HCT116 (cell line): Measurements from ENCODE around the gene RIMS1. TPM values are rescaled to one million over a fixed set of nuclear protein-coding genes. Genes with fewer than 3 reads are reported as not detected.

ENCODE experiments used
- ATAC-seq: fragments of 200-7000 bp; cut with Tn5 transposase; 2 replicates; pipeline ENCODE4 v1.9.1; 2020; ENCODE audit warnings: mild to moderate bottlenecking, moderate library complexity
- BruUV-seq: library from RNA; stranded (reverse); fragments of 400-500 nt; replicated peaks from 2 replicates; lab custom pipeline; 2021; lab: Mats Ljungman, UMichigan
- CTCF ChIA-PET: fragments of 300-600 bp; sonication (Branson Sonifier 250); formaldehyde crosslinking; loops from one replicate; lab custom pipeline; 2021; ENCODE audit warnings: antibody characterized with exemption; lab: Charles Lee
- POLR2A ChIA-PET: fragments of 300-600, 350-600 bp; sonication (Branson Sonifier 250); formaldehyde crosslinking; loops from one replicate; lab custom pipeline; 2021; ENCODE audit warnings: antibody characterized with exemption; lab: Charles Lee
- RAD21 ChIA-PET, 2 experiments: fragments of 300-600 bp; sonication (Branson Sonifier 250); formaldehyde crosslinking; loops; one replicate each; lab custom pipeline; 2023; ENCODE audit warnings: low total read pairs in 2 of 2; ENCODE audit not compliant: uncharacterized antibody in 2 of 2, unreplicated experiment in 2 of 2, low non-redundant PET in 1 of 2; lab: Charles Lee
- DNase-seq: peaks from one replicate; pipeline ENCODE4 v3.0.0-alpha.2; 2010; ENCODE audit warnings: low read depth, low spot score
- H2AFZ ChIP-seq: fragments of 200-600 bp; shearing (Covaris generic), sonication (generic); 2 replicates; pipeline ENCODE4 v1.6.1; 2017; ENCODE audit warnings: low read depth, mixed run types, mixed read lengths, antibody characterized with exemption, low read length; ENCODE audit not compliant: poor library complexity, severe bottlenecking
- H3K27ac ChIP-seq: 2 replicates; pipeline ENCODE4 v1.5.1; 2012; ENCODE audit warnings: low read depth, low read length
- H3K27me3 ChIP-seq: fragments of 200-600 bp; sonication (generic); 2 replicates; pipeline ENCODE4 v1.6.1; 2016; ENCODE audit warnings: mixed run types, low read length, mixed read lengths; ENCODE audit not compliant: insufficient read depth
- H3K36me3 ChIP-seq, 2 experiments: fragments of 200-500 bp in 1 of 2; fragments of 200-600 bp in 1 of 2; sonication (Bioruptor generic) in 1 of 2; sonication (generic) in 1 of 2; 2 replicates each; pipeline versions ENCODE4 v1.5.1 to v1.6.1; 2014 to 2016; ENCODE audit warnings: low read length in 2 of 2, inconsistent platforms in 1 of 2, mixed read lengths in 1 of 2, mixed run types in 1 of 2; ENCODE audit not compliant: insufficient read depth in 2 of 2, control insufficient read depth in 1 of 2
- H3K4me1 ChIP-seq, 2 experiments: fragments of 200-600 bp in 1 of 2; sonication (generic) in 1 of 2; 2 replicates each; pipeline versions ENCODE4 v1.5.1 to v1.6.1; 2012 to 2017; ENCODE audit warnings: low read length in 2 of 2, inconsistent platforms in 1 of 2, mild to moderate bottlenecking in 1 of 2, mixed read lengths in 1 of 2, mixed run types in 1 of 2, moderate library complexity in 1 of 2; ENCODE audit not compliant: insufficient read depth in 2 of 2, control insufficient read depth in 1 of 2
- H3K4me2 ChIP-seq: fragments of 200-600 bp; sonication (generic); 2 replicates; pipeline ENCODE4 v1.6.1; 2017; ENCODE audit warnings: mixed run types, low read length, mixed read lengths
- H3K4me3 ChIP-seq, 2 experiments: fragments of 200-600 bp in 1 of 2; sonication (generic) in 1 of 2; replicated peaks in 1 of 2; 2 replicates each; pipeline ENCODE4 v1.5.1; 2011 to 2016; ENCODE audit warnings: low read length in 2 of 2, control low read depth in 1 of 2, low read depth in 1 of 2, mild to moderate bottlenecking in 1 of 2, mixed read lengths in 1 of 2, mixed run types in 1 of 2
- H3K79me2 ChIP-seq: fragments of 200-600 bp; sonication (generic); 2 replicates; pipeline ENCODE4 v1.6.1; 2017; ENCODE audit warnings: mild to moderate bottlenecking, mixed run types, low read length, moderate library complexity, mixed read lengths; ENCODE audit not compliant: insufficient read depth
- H3K9ac ChIP-seq: fragments of 200-600 bp; sonication (generic); 2 replicates; pipeline ENCODE4 v1.6.1; 2016; ENCODE audit warnings: low read length, mixed read lengths
- H3K9me2 ChIP-seq: fragments of 200-600 bp; sonication (generic), shearing (Covaris generic); 2 replicates; pipeline ENCODE4 v1.6.1; 2017; ENCODE audit warnings: mixed run types, mild to moderate bottlenecking, moderate library complexity; ENCODE audit not compliant: insufficient read depth
- H3K9me3 ChIP-seq, 2 experiments: fragments of 200-500 bp in 1 of 2; fragments of 200-600 bp in 1 of 2; sonication (Bioruptor generic) in 1 of 2; sonication (generic) in 1 of 2; 2 replicates each; pipeline ENCODE4 v1.6.1; 2014 to 2017; ENCODE audit warnings: low read length in 2 of 2, mixed read lengths in 2 of 2, inconsistent platforms in 1 of 2, low read depth in 1 of 2, mild to moderate bottlenecking in 1 of 2, mixed run types in 1 of 2, moderate library complexity in 1 of 2; ENCODE audit not compliant: control insufficient read depth in 1 of 2, insufficient read depth in 1 of 2
- H4K20me1 ChIP-seq: fragments of 200-600 bp; sonication (generic), shearing (Covaris generic); 2 replicates; pipeline ENCODE4 v1.6.1; 2017; ENCODE audit warnings: mixed run types, mild to moderate bottlenecking, moderate library complexity; ENCODE audit not compliant: insufficient read depth
- ATF3 ChIP-seq: IDR thresholded peaks from 2 replicates; pipeline ENCODE4 v1.6.1; 2012
- CEBPB ChIP-seq: IDR thresholded peaks from 2 replicates; pipeline ENCODE4 v1.6.1; 2012; ENCODE audit warnings: low read depth
- CTCF ChIP-seq, 3 experiments: fragments of 200-600 bp in 1 of 3; sonication (generic) in 1 of 3; IDR thresholded peaks in 2 of 3; conservative IDR thresholded peaks in 1 of 3; 2 replicates each; pipeline ENCODE4 v1.5.1; 2012 to 2017; ENCODE audit warnings: low read depth in 2 of 3, low read length in 2 of 3, antibody characterized with exemption in 1 of 3, borderline replicate concordance in 1 of 3, control low read depth in 1 of 3, mild to moderate bottlenecking in 1 of 3, mixed read lengths in 1 of 3, mixed run types in 1 of 3, moderate library complexity in 1 of 3; ENCODE audit not compliant: insufficient read depth in 1 of 3
- ELF1 ChIP-seq: IDR thresholded peaks from 2 replicates; pipeline ENCODE4 v1.6.1; 2012; ENCODE audit warnings: low read depth, borderline replicate concordance
- EZH2phosphoT487 ChIP-seq: fragments of 200-600 bp; IDR thresholded peaks from 2 replicates; pipeline ENCODE4 v1.6.1; 2018; ENCODE audit warnings: antibody characterized with exemption, borderline replicate concordance
- JUND ChIP-seq: IDR thresholded peaks from 2 replicates; pipeline ENCODE4 v1.6.1; 2012
- MAX ChIP-seq: IDR thresholded peaks from 2 replicates; pipeline ENCODE4 v1.6.1; 2012
- POLR2A ChIP-seq: IDR thresholded peaks from 2 replicates; pipeline ENCODE4 v1.7.0; 2011; ENCODE audit warnings: borderline replicate concordance; ENCODE audit not compliant: insufficient read depth, insufficient read length; ENCODE audit errors: extremely low read depth
- REST ChIP-seq: IDR thresholded peaks from 2 replicates; pipeline ENCODE4 v1.6.1; 2012; ENCODE audit warnings: low read depth
- SIN3A ChIP-seq: IDR thresholded peaks from 2 replicates; pipeline ENCODE4 v1.6.1; 2012; ENCODE audit warnings: low read depth
- SP1 ChIP-seq: IDR thresholded peaks from 2 replicates; pipeline ENCODE4 v1.6.1; 2012; ENCODE audit warnings: low read depth
- SRF ChIP-seq: IDR thresholded peaks from 2 replicates; pipeline ENCODE4 v1.6.1; 2012; ENCODE audit warnings: low read depth
- TCF7L2 ChIP-seq: IDR thresholded peaks from 2 replicates; pipeline ENCODE4 v1.7.0; 2011; ENCODE audit warnings: borderline replicate concordance, inconsistent platforms; ENCODE audit not compliant: insufficient read depth, insufficient read length; ENCODE audit errors: extremely low read depth
- ZBTB33 ChIP-seq: IDR thresholded peaks from 2 replicates; pipeline ENCODE4 v1.6.1; 2011; ENCODE audit warnings: mild to moderate bottlenecking, low read length, moderate library complexity; ENCODE audit not compliant: insufficient replicate concordance; ENCODE audit errors: extremely low read depth
- ZFX ChIP-seq: fragments of 450-650 bp; IDR thresholded peaks from 2 replicates; pipeline ENCODE4 v1.6.1; 2017
- ZNF274 ChIP-seq: fragments of 200-500 bp; sonication (Bioruptor generic); IDR thresholded peaks from 2 replicates; pipeline ENCODE4 v1.6.1; 2014; ENCODE audit warnings: mild to moderate bottlenecking, low read depth, low read length, inconsistent platforms
- intact Hi-C: fragments of 100-400 bp; cut with micrococcal nuclease; formaldehyde crosslinking; loops from 2 replicates; pipeline ENCODE4 v1.10.0; 2022
- total RNA-seq: library from RNA; stranded (reverse); gene quantifications from one replicate; pipeline ENCODE4 v1.2.1, GENCODE V29; 2021; ENCODE audit not compliant: unreplicated experiment

The RIMS1 gene
- total RNA-seq, 1 experiment from 2014 or later, result not detected

GRCh38 chr6:71965404-71965803, 79.1 kb downstream of the RIMS1 start:
- Histone ChIP-seq H2AFZ (no peak overlapping the region), H3K27me3 (no peaks in the 10 kb centered on the region), H3K27ac (no peak overlapping the region), H3K9me3 (no peaks in the 10 kb centered on the region; a peak in 1 of 4 replicates), H3K4me3 (no peak overlapping the region), H3K79me2 (no peaks in the 10 kb centered on the region), H4K20me1 (no peaks in the 10 kb centered on the region), H3K4me1 (no peaks in the 10 kb centered on the region), H3K9me2 (no peaks in the 10 kb centered on the region), H3K36me3 (no peaks in the 10 kb centered on the region), H3K9ac (no peak overlapping the region), H3K4me2 (no peak overlapping the region)
- BruUV-seq, result no TSS peak
- TF ChIP-seq POLR2A (no peak), SIN3A (no peak), ZNF274 (no peak), EZH2phosphoT487 (no peak), CEBPB (no peak), ATF3 (no peak), JUND (no peak), ELF1 (no peak), TCF7L2 (no peak), CTCF (IDR thresholded peaks at IDR 0.05 in 2 of 3, conservative IDR thresholded peaks at IDR 0.05 in 1 of 3; ENCODE audit: borderline replicate concordance in 1 of 3, insufficient read depth in 1 of 3, low read depth in 2 of 3, low read length in 2 of 3) (no peak), ZFX (no peak), SP1 (no peak), MAX (no peak), ZBTB33 (no peak), SRF (no peak), REST (no peak)
- intact Hi-C loops, result no loop called here
- ATAC-seq (no peak), DNase-seq (no peak)
- ChIA-PET CTCF (no interaction called here), POLR2A (no interaction called here), RAD21 (no interaction called here)
